ENCODE data around the gene IRF2.

The IRF2 gene

GRCh38 chr4:184428787-184429186 is 45.6 kb downstream of the IRF2 start:
- DNase-seq = no peak

- DNase-seq = no peak
Observed at GRCh38 chr4:184427687-184428086, 46.7 kb downstream of the IRF2 start.

GRCh38 chr4:184427093-184427492 is 47.3 kb downstream of the IRF2 start:
- DNase-seq = no peak

GRCh38 chr4:184424993-184425758 is 49.2 kb downstream of the IRF2 start:
- no peak for DNase-seq

GRCh38 chr4:184424279-184424678 is 50.1 kb downstream of the IRF2 start:
- no peak for DNase-seq

- DNase-seq = no peak
Observed at GRCh38 chr4:184423003-184423686, 51.2 kb downstream of the IRF2 start.

GRCh38 chr4:184422378-184422777 is 52.0 kb downstream of the IRF2 start:
- DNase-seq = no peak

- DNase-seq = no peak
Observed at GRCh38 chr4:184421533-184422155, 52.7 kb downstream of the IRF2 start.

GRCh38 chr4:184420881-184421416 is 53.4 kb downstream of the IRF2 start:
- no peak for DNase-seq

- DNase-seq = no peak
Observed at GRCh38 chr4:184420402-184420801, 53.9 kb downstream of the IRF2 start.

GRCh38 chr4:184419976-184420375 is 54.4 kb downstream of the IRF2 start:
- DNase-seq = no peak

- peak in 1 of 2 experiments; percentile 11 for DNase-seq
Observed at GRCh38 chr4:184417802-184418511, 56.4 kb downstream of the IRF2 start.

- peak; percentile 18 to 35 for DNase-seq
Observed at GRCh38 chr4:184416913-184417734, 57.2 kb downstream of the IRF2 start.

- no peak for DNase-seq
Observed at GRCh38 chr4:184415071-184415470, 59.3 kb downstream of the IRF2 start.

- no peak for DNase-seq
Observed at GRCh38 chr4:184413261-184414046, 60.9 kb downstream of the IRF2 start.

- no peak for DNase-seq
Observed at GRCh38 chr4:184410748-184411147, 63.6 kb downstream of the IRF2 start.

GRCh38 chr4:184409911-184410692 is 64.2 kb downstream of the IRF2 start:
- peak in 1 of 2 experiments; percentile 37 for DNase-seq

- no peak for DNase-seq
Observed at GRCh38 chr4:184409502-184409901, 64.8 kb downstream of the IRF2 start.

- no peak for DNase-seq
Observed at GRCh38 chr4:184408684-184409081, 65.7 kb downstream of the IRF2 start.

- DNase-seq = no peak
Observed at GRCh38 chr4:184408021-184408683, 66.2 kb downstream of the IRF2 start.
